Measurements from ENCODE around the gene PPP2R5C.

The PPP2R5C gene

DNA sequence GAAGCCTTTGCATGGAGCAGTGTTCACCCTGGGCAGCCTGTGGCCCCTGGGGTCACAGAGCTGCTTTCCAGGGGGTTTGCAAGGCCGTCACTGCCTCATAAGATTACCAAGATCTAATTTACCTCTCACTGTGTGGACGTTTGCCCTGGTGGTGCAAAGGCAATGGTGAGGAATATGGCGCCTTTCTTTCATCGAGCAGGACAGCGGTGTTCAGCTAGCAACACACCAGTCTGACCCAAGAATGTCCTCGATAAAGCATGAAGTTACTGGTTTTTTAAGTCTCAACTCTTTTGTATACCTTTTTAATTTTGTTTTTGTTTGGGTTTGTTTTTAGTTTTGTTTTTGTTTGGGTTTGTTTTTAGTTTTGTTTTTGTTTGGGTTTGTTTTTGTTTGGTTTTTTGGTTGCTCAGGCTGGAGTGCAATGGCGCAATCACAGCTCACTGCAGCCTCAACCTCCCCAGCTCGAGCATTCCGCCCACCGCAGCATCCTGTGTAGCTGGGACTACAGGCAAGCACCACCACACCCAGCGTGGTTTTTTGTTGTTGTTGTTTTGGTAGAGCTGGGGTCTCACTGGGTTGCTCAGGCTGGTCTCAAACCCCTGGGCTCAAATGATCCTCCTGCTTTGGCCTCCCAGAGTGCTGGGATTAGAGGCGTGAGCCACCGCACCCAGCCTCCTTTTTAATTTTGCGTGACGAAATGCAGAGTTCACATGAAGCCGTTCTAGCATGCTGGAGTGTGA, 57.9 kb downstream of the PPP2R5C start:
- no peak for DNase-seq

DNA sequence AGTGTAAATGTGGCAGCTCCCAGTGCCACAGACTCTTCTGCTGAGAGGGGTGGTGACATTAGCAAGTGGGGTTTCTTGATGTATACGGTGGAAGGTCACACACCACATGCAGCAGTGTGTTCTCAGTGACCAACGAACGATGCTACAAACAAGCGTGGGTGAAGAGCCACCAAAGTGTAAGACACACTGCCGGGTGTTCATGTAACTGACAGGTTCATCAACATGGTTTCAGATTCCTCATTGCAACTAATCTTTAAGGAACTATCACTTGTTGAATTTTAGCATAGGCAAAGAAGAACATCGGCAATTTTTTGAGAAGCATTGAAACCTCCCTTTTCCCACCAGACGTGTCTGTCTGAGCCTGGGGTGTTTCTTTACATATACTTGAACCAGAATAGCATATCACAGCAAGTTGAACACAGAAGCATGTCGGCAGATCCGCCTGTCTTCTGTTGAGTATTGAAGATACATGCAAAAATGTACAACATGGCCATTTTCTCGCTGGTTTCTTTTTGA, 58.8 kb downstream of the PPP2R5C start:
- DNase-seq = no peak

DNA sequence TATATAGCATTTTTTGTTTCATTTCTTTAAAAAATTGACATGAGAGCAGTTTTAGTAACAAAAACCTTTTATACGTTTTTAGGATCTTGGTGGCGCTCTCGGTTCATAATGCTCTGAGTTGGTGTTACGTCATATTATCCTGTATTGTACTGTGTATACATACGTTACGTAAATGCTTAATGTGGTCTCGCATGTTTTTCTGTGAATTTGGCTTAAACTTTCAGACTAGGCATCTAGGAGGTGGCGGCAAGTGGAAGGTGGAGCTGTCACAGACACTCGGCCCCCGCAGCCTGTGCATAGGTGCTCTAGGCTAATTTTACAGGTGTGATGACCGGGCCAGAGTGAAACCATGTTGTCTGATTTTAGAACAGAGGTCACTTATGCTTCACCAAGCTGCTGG, 60.0 kb downstream of the PPP2R5C start:
- DNase-seq = no peak

GRCh38 chr14:101823066-101823465, 61.6 kb downstream of the PPP2R5C start:
- DNase-seq = no peak

- DNase-seq = no peak
Observed at GRCh38 chr14:101823511-101824120, 62.1 kb downstream of the PPP2R5C start.

GRCh38 chr14:101824339-101824727, 62.8 kb downstream of the PPP2R5C start:
- DNase-seq = no peak

GRCh38 chr14:101825797-101826196, 64.3 kb downstream of the PPP2R5C start:
- DNase-seq = no peak

- no peak for DNase-seq
Observed at GRCh38 chr14:101826351-101826750, 64.8 kb downstream of the PPP2R5C start.

DNA sequence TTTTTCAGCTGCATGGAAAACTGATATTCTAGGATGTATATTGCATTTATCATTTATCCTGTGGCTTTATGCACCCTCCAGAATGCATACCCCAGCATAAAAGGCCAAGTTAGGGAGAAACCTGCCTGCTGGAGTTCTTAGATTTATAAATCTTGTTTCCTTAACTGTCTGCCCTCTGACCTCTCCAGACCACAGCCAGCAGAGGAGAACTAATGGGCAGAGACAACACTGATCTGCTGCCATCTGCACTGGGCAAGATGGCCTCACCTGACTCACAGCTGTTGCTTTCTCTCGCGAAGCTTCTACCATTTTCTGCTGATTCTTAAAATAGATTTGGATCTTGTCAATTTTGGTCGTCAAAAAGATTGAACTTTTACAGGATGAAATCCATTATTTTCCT, 65.8 kb downstream of the PPP2R5C start:
- no peak for DNase-seq

DNA sequence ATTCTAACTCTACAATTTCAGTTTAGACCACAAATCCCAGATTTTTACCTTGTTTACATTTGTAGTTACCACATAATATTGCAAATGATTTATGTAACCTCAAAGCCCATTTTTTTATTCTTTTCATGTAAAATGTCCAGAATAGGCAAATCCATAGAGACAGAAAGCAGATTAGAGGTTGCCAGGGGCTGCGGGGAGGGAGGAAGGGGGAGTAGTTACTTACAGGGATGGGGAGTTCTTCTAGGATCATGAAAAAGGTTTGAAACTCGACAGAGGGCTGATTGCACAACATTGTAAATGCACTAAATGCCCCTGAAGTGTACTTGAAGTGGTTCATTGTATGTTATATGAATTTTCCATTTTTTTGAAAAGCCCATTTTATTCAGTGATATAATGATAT, 66.5 kb downstream of the PPP2R5C start:
- DNase-seq = no peak

- no peak for DNase-seq
Observed at GRCh38 chr14:101830271-101830670, 68.8 kb downstream of the PPP2R5C start.

DNA sequence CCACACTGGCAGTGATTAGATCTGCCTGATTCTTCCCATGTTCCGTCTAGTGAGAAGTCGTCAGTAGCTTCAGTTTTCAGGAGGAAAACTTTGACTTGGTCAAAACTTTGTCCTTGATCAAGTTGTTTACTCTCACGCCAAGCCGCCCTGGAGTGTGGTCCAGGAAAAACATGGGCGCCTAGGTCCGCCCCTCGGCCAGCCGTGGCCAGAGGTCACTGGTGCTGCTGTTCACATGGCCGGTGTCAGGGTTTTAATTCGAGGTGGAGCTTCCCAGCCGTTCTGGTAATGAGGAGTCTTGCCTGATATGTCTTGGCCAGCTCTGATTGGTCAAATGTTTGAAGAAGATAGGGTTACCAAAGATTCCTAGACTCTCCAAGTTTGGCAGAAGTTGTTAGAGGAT, 71.5 kb downstream of the PPP2R5C start:
- DNase-seq = no peak

GRCh38 chr14:101834397-101834796, 72.9 kb downstream of the PPP2R5C start:
- DNase-seq = no peak

- DNase-seq = no peak
Observed at GRCh38 chr14:101834800-101835547, 73.5 kb downstream of the PPP2R5C start.

DNA sequence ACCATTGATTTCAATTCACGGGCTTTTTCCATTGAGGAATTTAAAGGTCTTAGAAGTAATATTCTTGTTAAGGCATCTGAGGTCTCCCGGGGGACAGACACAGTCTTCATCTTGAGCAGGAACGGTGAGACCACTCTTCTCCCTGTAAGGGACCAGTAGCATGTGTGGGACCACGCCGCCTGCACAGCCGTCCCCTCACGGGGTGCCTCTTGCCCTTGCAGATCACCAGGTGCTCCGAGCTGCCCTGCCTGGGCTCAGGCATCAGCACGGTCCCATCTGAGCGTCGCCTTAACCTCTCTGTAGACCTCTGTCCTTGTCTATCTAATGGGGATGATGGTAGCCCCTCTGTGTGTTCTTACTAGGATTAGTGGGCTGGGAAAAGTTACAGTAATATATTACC, 74.1 kb downstream of the PPP2R5C start:
- no peak for DNase-seq

DNA sequence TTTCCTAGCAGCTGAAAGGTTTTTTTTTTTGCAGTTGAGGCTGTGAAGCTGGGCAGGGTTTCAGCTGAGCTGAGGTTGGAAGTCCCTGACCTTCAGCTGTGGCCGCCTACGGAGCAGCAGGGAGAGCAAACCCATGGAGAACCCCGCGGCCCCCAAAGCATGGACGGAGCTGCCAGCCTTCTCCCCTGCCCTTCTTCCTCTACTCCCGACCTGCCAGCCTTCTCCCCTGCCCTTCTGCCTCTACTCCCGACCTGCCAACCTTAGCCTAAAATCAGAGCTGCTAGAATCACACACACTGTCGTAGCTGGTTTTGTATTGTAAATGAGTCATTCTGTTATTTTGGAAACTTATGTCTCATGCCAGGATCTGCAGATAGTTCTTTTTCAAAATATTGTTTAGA, 74.6 kb downstream of the PPP2R5C start:
- no peak for DNase-seq

GRCh38 chr14:101838476-101838875, 77.0 kb downstream of the PPP2R5C start:
- DNase-seq = no peak

DNA sequence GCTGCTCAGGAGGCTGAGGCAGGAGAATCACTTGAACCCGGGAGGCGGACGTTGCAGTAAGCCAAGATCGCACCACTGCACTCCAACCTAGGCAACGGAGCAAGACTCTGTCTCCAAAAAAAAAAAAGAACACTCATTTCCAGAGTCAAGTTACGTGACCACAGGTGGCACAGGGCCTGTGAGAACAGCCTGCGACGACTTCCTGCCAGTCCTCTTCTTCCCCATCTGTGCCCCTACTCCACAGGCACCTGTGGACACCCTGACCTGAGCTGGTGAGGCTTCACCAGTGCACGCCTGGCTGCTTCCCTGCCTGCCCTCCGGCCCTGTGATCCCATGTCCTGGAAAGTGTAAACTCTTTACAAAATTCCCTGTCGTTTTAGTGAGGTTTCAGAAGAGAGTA, 77.7 kb downstream of the PPP2R5C start:
- no peak for DNase-seq

- no peak for DNase-seq
Observed at GRCh38 chr14:101839661-101840060, 78.2 kb downstream of the PPP2R5C start.

DNA sequence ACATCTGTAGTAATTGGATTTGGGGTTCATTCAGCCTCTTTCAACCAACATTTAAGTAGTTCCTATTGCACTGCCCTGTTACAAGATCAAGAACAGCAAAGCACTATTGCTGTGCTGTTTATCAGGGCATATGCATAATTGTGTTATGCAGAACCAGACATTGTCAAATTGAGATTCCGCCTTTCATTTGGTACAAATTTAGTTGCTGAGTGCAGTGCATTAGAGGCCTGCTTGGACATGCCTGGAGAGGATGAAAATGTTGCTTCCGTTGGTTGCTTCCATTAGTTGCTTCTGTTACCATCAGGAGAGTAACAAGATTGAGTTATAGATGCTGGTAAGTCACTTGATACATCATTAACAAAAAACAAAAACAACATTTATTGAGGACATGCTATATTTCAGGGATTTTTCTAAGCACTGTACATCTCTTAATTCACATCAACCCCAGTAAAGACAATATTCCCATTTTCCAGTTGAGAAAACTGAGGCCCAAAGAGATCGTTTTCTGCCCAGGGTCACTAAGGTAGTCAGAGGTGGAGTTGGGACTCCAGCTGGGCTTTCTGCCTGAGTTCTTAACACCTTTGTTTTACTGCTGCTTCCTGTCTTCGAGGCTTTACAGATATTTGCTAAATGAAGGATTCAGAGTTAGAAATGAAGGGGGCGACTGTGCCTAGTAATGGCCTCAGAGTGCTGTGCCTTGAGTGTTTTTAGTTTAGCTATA, 79.3 kb downstream of the PPP2R5C start:
- no peak for DNase-seq

GRCh38 chr14:101843038-101843437, 81.5 kb downstream of the PPP2R5C start:
- DNase-seq = no peak

- DNase-seq = no peak
Observed at GRCh38 chr14:101843665-101844064, 82.2 kb downstream of the PPP2R5C start.

DNA sequence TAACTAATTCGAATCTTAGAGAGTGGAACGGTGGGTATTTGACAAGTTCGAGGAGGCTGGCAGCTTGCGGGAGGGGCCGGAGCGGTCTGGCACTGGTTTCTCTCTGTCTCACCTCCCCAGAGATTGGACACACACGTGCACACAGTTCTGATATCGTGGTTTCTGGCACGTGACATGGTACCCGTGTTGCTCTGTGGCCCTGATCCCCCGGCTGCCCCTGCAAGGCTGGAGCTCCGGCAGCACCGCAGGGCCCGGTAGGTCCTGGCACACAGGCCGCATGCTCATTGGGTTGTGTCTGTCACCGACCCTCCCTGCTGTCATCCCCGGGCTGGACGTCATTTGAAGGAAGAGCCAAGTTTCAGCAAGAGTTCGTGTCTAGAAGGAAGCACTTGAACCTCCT, 82.7 kb downstream of the PPP2R5C start:
- no peak for DNase-seq
